K562 (cell line): Measurements from ENCODE around the gene SRM. TPM values are rescaled to one million over a fixed set of nuclear protein-coding genes. Genes with fewer than 3 reads are reported as not detected.
A peak's percentile ranks its signal among the peaks of the same experiment; 100 is the strongest.

Experiments
- ATF4 ChIP-seq: fragments of 450-650 bp; formaldehyde crosslinking; IDR thresholded peaks from 2 replicates; pipeline ENCODE4 v1.4.0; 2022; ENCODE audit warnings: mild to moderate bottlenecking, moderate library complexity
- BRF1 ChIP-seq: IDR thresholded peaks from 3 replicates; pipeline ENCODE4 v1.6.1; 2011; ENCODE audit warnings: borderline replicate concordance, mild to moderate bottlenecking; ENCODE audit not compliant: insufficient read length; ENCODE audit errors: extremely low read depth
- CBX1 ChIP-seq: sonication (generic); IDR thresholded peaks from 2 replicates; pipeline ENCODE4 v1.6.1; 2016; ENCODE audit warnings: antibody characterized with exemption, low read depth, mild to moderate bottlenecking
- CCAR2 ChIP-seq: fragments of 200-400 bp; formaldehyde crosslinking; IDR thresholded peaks from 2 replicates; pipeline ENCODE4 v1.6.1; 2017; ENCODE audit warnings: mild to moderate bottlenecking, low read depth, low read length
- EZH2 ChIP-seq: IDR thresholded peaks from 2 replicates; pipeline ENCODE4 v1.6.1; 2012; ENCODE audit warnings: low read depth, mild to moderate bottlenecking, inconsistent platforms, low read length, borderline replicate concordance
- FOXJ2 ChIP-seq: fragments of 200-800 bp; sonication (Bioruptor generic); IDR thresholded peaks from 2 replicates; pipeline ENCODE4 v1.6.1; 2016; ENCODE audit warnings: missing genetic modification characterization, missing compliant biosample characterization
- FOXK1 ChIP-seq: sonication (generic); formaldehyde crosslinking; IDR thresholded peaks from 2 replicates; pipeline ENCODE4 v1.8.0; 2022; ENCODE audit warnings: missing genetic modification reagents, mild to moderate bottlenecking, borderline replicate concordance
- FOXK2 ChIP-seq, 2 experiments: fragments of 450-650 bp; IDR thresholded peaks in 1 of 2; conservative IDR thresholded peaks in 1 of 2; 2 replicates each; pipeline ENCODE4 v1.6.1; 2016; ENCODE audit warnings: low read depth in 2 of 2, mild to moderate bottlenecking in 1 of 2
- GATAD2B ChIP-seq: fragments of 450-650 bp; IDR thresholded peaks from 2 replicates; pipeline ENCODE4 v1.6.1; 2017; ENCODE audit warnings: mild to moderate bottlenecking, borderline replicate concordance
- KDM1A ChIP-seq, 2 experiments: fragments of 450-650 bp; IDR thresholded peaks; 2 replicates each; pipeline ENCODE4 v1.6.1; 2016; ENCODE audit warnings: mild to moderate bottlenecking in 2 of 2
- KLF10 ChIP-seq: fragments of 250-450 bp; sonication (Bioruptor Pico); IDR thresholded peaks from 2 replicates; pipeline ENCODE4 v1.6.1; 2021; ENCODE audit warnings: matching md5 sums
- MAFG ChIP-seq: fragments of 450-650 bp; conservative IDR thresholded peaks from 2 replicates; pipeline ENCODE4 v1.6.1; 2016; ENCODE audit warnings: missing genetic modification characterization, missing compliant biosample characterization
- MCM7 ChIP-seq, 2 experiments: fragments of 450-650 bp; IDR thresholded peaks; 2 replicates each; pipeline ENCODE4 v1.6.1; 2016 to 2018
- MEF2A ChIP-seq: IDR thresholded peaks from 2 replicates; pipeline ENCODE4 v1.6.1; 2011; ENCODE audit warnings: low read depth, mild to moderate bottlenecking, low read length, moderate library complexity; ENCODE audit not compliant: control insufficient read depth
- MIER1 ChIP-seq: fragments of 450-650 bp; IDR thresholded peaks from 2 replicates; pipeline ENCODE4 v1.6.1; 2016; ENCODE audit warnings: antibody characterized with exemption, mild to moderate bottlenecking, low read depth
- NR1H2 ChIP-seq: sonication (generic); formaldehyde crosslinking; IDR thresholded peaks from 2 replicates; pipeline ENCODE4 v1.4.0; 2020; ENCODE audit warnings: mild to moderate bottlenecking, missing genetic modification reagents
- NR2C1 ChIP-seq, 2 experiments: fragments of 450-650 bp; IDR thresholded peaks; 2 replicates each; pipeline ENCODE4 v1.6.1; 2017; ENCODE audit warnings: mild to moderate bottlenecking in 2 of 2, antibody characterized with exemption in 1 of 2, inconsistent platforms in 1 of 2, missing compliant biosample characterization in 1 of 2, missing genetic modification characterization in 1 of 2
- POU5F1 ChIP-seq: fragments of 150-350 bp; IDR thresholded peaks from 2 replicates; pipeline ENCODE4 v1.6.1; 2014; ENCODE audit warnings: borderline replicate concordance, low read length, low read depth, mild to moderate bottlenecking; ENCODE audit not compliant: partially characterized antibody
- SMAD2 ChIP-seq: fragments of 150-350 bp; IDR thresholded peaks from 2 replicates; pipeline ENCODE4 v1.6.1; 2014; ENCODE audit warnings: low read depth, mild to moderate bottlenecking, low read length
- SPI1 ChIP-seq: IDR thresholded peaks from 2 replicates; pipeline ENCODE4 v1.6.1; 2011; ENCODE audit warnings: low read depth, low read length, control low read depth, borderline replicate concordance
- SUPT5H ChIP-seq: fragments of 450-650 bp; IDR thresholded peaks from 2 replicates; pipeline ENCODE4 v1.6.1; 2016
- TCF7L2 ChIP-seq: fragments of 150-350 bp; IDR thresholded peaks from 2 replicates; pipeline ENCODE4 v1.6.1; 2016; ENCODE audit warnings: low read depth, mild to moderate bottlenecking, low read length, moderate library complexity
- TEAD4 ChIP-seq, 2 experiments: sonication (generic) in 1 of 2; formaldehyde crosslinking in 1 of 2; IDR thresholded peaks; 2 replicates each; pipeline versions ENCODE4 v1.6.1 to v1.8.0; 2012 to 2022; ENCODE audit warnings: borderline replicate concordance in 1 of 2, inconsistent platforms in 1 of 2, low read length in 1 of 2, mild to moderate bottlenecking in 1 of 2, missing genetic modification reagents in 1 of 2
- THRA ChIP-seq: fragments of 450-650 bp; IDR thresholded peaks from 2 replicates; pipeline ENCODE4 v1.6.1; 2017; ENCODE audit warnings: mild to moderate bottlenecking, moderate library complexity
- ZFP30 ChIP-seq: fragments of 250-450 bp; sonication (Bioruptor Pico); IDR thresholded peaks from 2 replicates; pipeline ENCODE4 v1.8.0; 2022; ENCODE audit warnings: moderate library complexity, mild to moderate bottlenecking, inconsistent platforms, borderline replicate concordance
- ZNF354B ChIP-seq: fragments of 250-450 bp; sonication (Bioruptor Pico); IDR thresholded peaks from 2 replicates; pipeline ENCODE4 v1.4.0; 2020
- ZNF584 ChIP-seq: fragments of 200-800 bp; sonication (Bioruptor generic); IDR thresholded peaks from 2 replicates; pipeline ENCODE4 v1.6.1; 2016; ENCODE audit warnings: low read depth, mild to moderate bottlenecking, missing genetic modification characterization, missing compliant biosample characterization
- ZNF77 ChIP-seq: fragments of 250-450 bp; sonication (Bioruptor Pico); IDR thresholded peaks from 2 replicates; pipeline ENCODE4 v1.5.0; 2020
- polyA plus RNA-seq, 8 experiments: library from polyadenylated mRNA; depleted of rRNA in 4 of 8; stranded (reverse) in 5 of 8; unstranded in 3 of 8; fragments of >200 nt; fragmentation: Nextera tagmentation in 2 of 8; fragmentation: Illumina TruSeq in 1 of 8; extraction: Ambion mirVana in 2 of 8; extraction: Trizol in 1 of 8; gene quantifications; 2 replicates each; pipeline versions ENCODE4 v1.2.1 to v1.2.3, GENCODE V29; 2011 to 2014; ENCODE audit warnings: inconsistent platforms in 1 of 8, missing spikeins in 1 of 8
- total RNA-seq, 7 experiments: library from RNA; depleted of rRNA in 6 of 7; stranded (reverse); fragments of >200 nt in 6 of 7; fragmentation: Illumina TruSeq in 2 of 7; extraction: Trizol in 2 of 7; gene quantifications; 2 replicates each; pipeline versions ENCODE4 v1.2.1 to v1.2.3, GENCODE V29; 2011 to 2021; ENCODE audit warnings: low replicate concordance in 1 of 7

Gene SRM
- total and polyA plus RNA-seq, 9 of the 15 experiments (the other 6 are each of a cell fraction or from before 2014, with no cell fraction given), result 23.9 to 373 (median 82.5) TPM

DNA sequence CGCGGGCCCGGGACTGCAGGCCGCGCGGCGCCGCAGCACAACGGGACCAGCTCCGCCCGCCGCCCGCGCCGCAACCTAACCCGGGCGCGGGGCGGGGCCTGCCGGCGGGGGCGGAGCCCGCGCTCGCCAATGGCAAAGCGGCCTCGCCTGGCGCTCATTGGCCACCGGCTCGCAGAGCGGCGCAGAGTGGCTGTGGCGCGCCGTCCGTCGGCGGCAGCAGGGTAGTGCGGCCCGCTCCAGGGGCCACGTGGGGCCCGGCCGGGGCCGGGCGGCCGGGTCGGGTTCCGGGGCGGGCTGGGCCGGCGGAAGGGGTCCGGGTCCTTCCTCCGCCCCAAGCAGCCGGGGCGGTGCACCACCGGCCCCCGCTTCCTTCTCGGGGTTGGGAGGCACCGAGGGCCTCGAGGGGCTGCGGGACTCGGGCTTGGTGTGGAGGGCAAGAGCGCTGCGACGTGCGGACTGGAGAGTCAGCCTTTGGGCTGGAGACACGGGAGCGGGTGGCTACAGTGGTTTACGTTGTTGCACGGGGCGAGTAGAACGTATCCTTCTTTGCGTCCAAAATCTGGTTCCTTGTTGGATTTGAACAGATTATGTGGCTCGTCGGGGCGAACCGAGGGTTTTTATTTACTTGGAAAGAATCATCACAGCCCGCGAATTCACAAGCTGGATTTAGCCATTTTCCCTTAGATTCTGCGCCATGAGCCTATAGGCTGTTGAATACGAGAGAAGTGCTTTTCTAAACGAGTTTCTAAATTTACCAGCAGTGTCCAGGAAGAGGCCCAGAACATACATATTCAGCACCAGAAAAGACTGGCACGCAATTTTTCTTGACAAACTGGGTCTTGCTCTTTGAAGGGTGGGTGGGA is at the start of gene SRM (continued):
- TF ChIP-seq EZH2 (no peak), MEF2A (no peak), ATF4 (CRISPR knock-in tag) (no peak), KLF10 (CRISPR knock-in tag) (no peak), ZNF584 (CRISPR knock-in tag) (no peak), FOXJ2 (no peak), KDM1A (IDR thresholded peaks at IDR 0.05) (no peak), SUPT5H (peak; percentile 84), ZNF354B (CRISPR knock-in tag) (no peak), MIER1 (no peak), FOXK2 (conservative IDR thresholded peaks at IDR 0.05 in 1 of 2, IDR thresholded peaks at IDR 0.05 in 1 of 2; ENCODE audit: low read depth in 2 of 2) (no peak), FOXK1 (CRISPR knock-in tag) (no peak), CBX1 (no peak), TEAD4 (IDR thresholded peaks at IDR 0.05; ENCODE audit: low read length) (no peak), TEAD4 (CRISPR knock-in tag; IDR thresholded peaks at IDR 0.05; ENCODE audit: borderline replicate concordance) (no peak), GATAD2B (peak; percentile 92), TCF7L2 (no peak), ZFP30 (CRISPR knock-in tag) (no peak), BRF1 (no peak), POU5F1 (no peak), MCM7 (IDR thresholded peaks at IDR 0.05) (no peak), THRA (no peak), CCAR2 (no peak), MAFG (tag) (no peak), ZNF77 (no peak), NR2C1 (IDR thresholded peaks at IDR 0.05) (no peak), NR2C1 (tag; IDR thresholded peaks at IDR 0.05) (no peak), SMAD2 (no peak), SPI1 (no peak), NR1H2 (CRISPR knock-in tag) (no peak)
